ENCODE results near the gene ZNF558.
"Not testable (repeated sequence)": the region's sequence is repeated elsewhere in the genome, so short reads cannot be mapped to it uniquely, and the experiment has no call there.

The ZNF558 gene

GRCh38 chr19:8773587-8773986 lies 58.5 kb downstream of the ZNF558 start:
- DNase-seq, result not testable (repeated sequence)

GRCh38 chr19:8769265-8769664 lies 62.8 kb downstream of the ZNF558 start:
- DNase-seq, result not testable (repeated sequence)

- not testable (repeated sequence) for DNase-seq
These were observed 64.8 kb downstream of the ZNF558 start for GRCh38 chr19:8767257-8767656.

All from NCI-H69 (cell line).